Suprapubic skin (tissue), 4 donors: ENCODE data around the gene FEV. TPM values are rescaled to one million over a fixed set of nuclear protein-coding genes. Genes with fewer than 3 reads are reported as not detected.

Experiments used
- DNase-seq, 2 donors: peaks; one replicate each; pipeline ENCODE4 v3.0.0-alpha.2; 2019; ENCODE audit warnings: low spot score in 2 of 2
- H3K27ac ChIP-seq: fragments of 200-600 bp; sonication (generic); one replicate; pipeline ENCODE4 v1.5.1; 2019
- H3K27me3 ChIP-seq: fragments of 200-600 bp; sonication (generic); one replicate; pipeline ENCODE4 v1.5.1; 2019
- H3K36me3 ChIP-seq: fragments of 200-600 bp; sonication (generic); one replicate; pipeline ENCODE4 v1.5.1; 2019
- H3K4me1 ChIP-seq: fragments of 200-600 bp; sonication (generic); one replicate; pipeline ENCODE4 v1.5.1; 2019
- H3K4me3 ChIP-seq: fragments of 200-600 bp; sonication (generic); one replicate; pipeline ENCODE4 v1.5.1; 2019; ENCODE audit warnings: mild to moderate bottlenecking
- H3K9me3 ChIP-seq: fragments of 200-600 bp; sonication (generic); one replicate; pipeline ENCODE4 v1.5.1; 2019
- CTCF ChIP-seq, 2 donors: fragments of 200-600 bp in 1 of 2; fragments of 450-650 bp in 1 of 2; sonication (generic) in 1 of 2; IDR thresholded peaks; one replicate each; pipeline ENCODE4 v1.5.1; 2016 to 2019; ENCODE audit warnings: antibody characterized with exemption in 2 of 2, mild to moderate bottlenecking in 1 of 2, moderate library complexity in 1 of 2
- EP300 ChIP-seq: sonication (generic); formaldehyde crosslinking; IDR thresholded peaks from one replicate; pipeline ENCODE4 v1.6.1; 2017; ENCODE audit warnings: antibody characterized with exemption
- POLR2A ChIP-seq, 2 donors: fragments of 450-650 bp; IDR thresholded peaks; one replicate each; pipeline ENCODE4 v1.6.1; 2017; ENCODE audit warnings: antibody characterized with exemption in 2 of 2, mild to moderate bottlenecking in 2 of 2, moderate library complexity in 2 of 2
- POLR2AphosphoS5 ChIP-seq, 3 donors: sonication (generic); formaldehyde crosslinking; IDR thresholded peaks; one replicate each; pipeline ENCODE4 v1.6.1; 2017; ENCODE audit warnings: antibody characterized with exemption in 3 of 3
- WGBS: methylation state at CpG from one replicate; pipeline ENCODE4 v1.1.5; 2018; 5-methylcytosine and 5-hydroxymethylcytosine counted together
- total RNA-seq, 4 donors: library from RNA; depleted of rRNA; stranded (reverse); fragments of >200 nt; gene quantifications; one replicate each; pipeline ENCODE4 v1.1.0, GENCODE V29; 2016

Gene FEV
- total RNA-seq, 4 donors from 2014 or later: not detected

GRCh38 chr2:218992196-218992595, 7.2 kb upstream of the FEV start:
- DNase-seq: no peak
- WGBS: 18% methylated on average over 7 of the region's 7 CpGs
- peaks cover 99% of the 10 kb centered on the region for H3K27me3 ChIP-seq
- peaks cover 27% of the 10 kb centered on the region for H3K4me1 ChIP-seq
- H3K4me3 ChIP-seq: no peak overlapping the region
- TF ChIP-seq CTCF (IDR thresholded peaks at IDR 0.05): no peak
- TF ChIP-seq EP300: no peak
- no peak for TF ChIP-seq POLR2A (IDR thresholded peaks at IDR 0.05)
- no peak for TF ChIP-seq POLR2AphosphoS5 (IDR thresholded peaks at IDR 0.05)
- H3K36me3 ChIP-seq: no peaks in the 10 kb centered on the region
- no peaks in the 10 kb centered on the region for H3K9me3 ChIP-seq
- H3K27ac ChIP-seq: no peak overlapping the region

- TF ChIP-seq POLR2AphosphoS5 (IDR thresholded peaks at IDR 0.05) (no peak), POLR2A (IDR thresholded peaks at IDR 0.05) (no peak), EP300 (no peak), CTCF (IDR thresholded peaks at IDR 0.05) (no peak)
Observed at GRCh38 chr2:218991674-218992168, 6.7 kb upstream of the FEV start.

GRCh38 chr2:218990612-218991011, 5.6 kb upstream of the FEV start:
- Histone ChIP-seq H3K27me3 (peaks cover 100% of the 10 kb centered on the region), H3K27ac (no peak overlapping the region), H3K4me3 (no peak overlapping the region), H3K4me1 (peaks cover 18% of the 10 kb centered on the region), H3K36me3 (no peaks in the 10 kb centered on the region), H3K9me3 (no peaks in the 10 kb centered on the region)
- 16% methylated on average over 6 of the region's 6 CpGs for WGBS
- no peak for TF ChIP-seq POLR2AphosphoS5 (IDR thresholded peaks at IDR 0.05)
- TF ChIP-seq POLR2A (IDR thresholded peaks at IDR 0.05): no peak
- TF ChIP-seq EP300: no peak
- TF ChIP-seq CTCF (IDR thresholded peaks at IDR 0.05): no peak
- peak in 1 of 2 donors; percentile 26 for DNase-seq

More at GRCh38 chr2:218991674-218992168, 6.7 kb upstream of the FEV start:
- H3K4me1 ChIP-seq: peaks cover 27% of the 10 kb centered on the region
- H3K36me3 ChIP-seq: no peaks in the 10 kb centered on the region
- DNase-seq: no peak
- H3K9me3 ChIP-seq: no peaks in the 10 kb centered on the region
- WGBS: 7% methylated on average over 9 of the region's 13 CpGs
- peaks cover 100% of the 10 kb centered on the region for H3K27me3 ChIP-seq
- H3K4me3 ChIP-seq: no peak overlapping the region
- H3K27ac ChIP-seq: no peak overlapping the region

- peak in 1 of 2 donors; percentile 33 for DNase-seq
- peaks cover 100% of the 10 kb centered on the region for H3K27me3 ChIP-seq
- TF ChIP-seq CTCF (IDR thresholded peaks at IDR 0.05) (no peak), EP300 (no peak), POLR2A (IDR thresholded peaks at IDR 0.05) (no peak), POLR2AphosphoS5 (IDR thresholded peaks at IDR 0.05) (no peak)
- 13% methylated on average over 5 of the region's 9 CpGs for WGBS
- H3K36me3 ChIP-seq: no peaks in the 10 kb centered on the region
- H3K9me3 ChIP-seq: no peaks in the 10 kb centered on the region
- no peak overlapping the region for H3K4me3 ChIP-seq
- H3K4me1 ChIP-seq: peaks cover 23% of the 10 kb centered on the region
- H3K27ac ChIP-seq: no peak overlapping the region
Observed at GRCh38 chr2:218990052-218990451, 5.1 kb upstream of the FEV start.

GRCh38 chr2:218988650-218989049, 3.7 kb upstream of the FEV start:
- H3K27me3 ChIP-seq: peaks cover 100% of the 10 kb centered on the region
- no peak overlapping the region for H3K4me3 ChIP-seq
- 46% methylated on average over 2 of the region's 2 CpGs for WGBS
- H3K27ac ChIP-seq: no peak overlapping the region
- TF ChIP-seq EP300: no peak
- TF ChIP-seq POLR2AphosphoS5 (IDR thresholded peaks at IDR 0.05): no peak
- TF ChIP-seq POLR2A (IDR thresholded peaks at IDR 0.05): no peak
- TF ChIP-seq CTCF (IDR thresholded peaks at IDR 0.05): no peak
- no peaks in the 10 kb centered on the region for H3K9me3 ChIP-seq
- peak in 1 of 2 donors; percentile 31 for DNase-seq
- H3K4me1 ChIP-seq: peaks cover 30% of the 10 kb centered on the region
- H3K36me3 ChIP-seq: no peaks in the 10 kb centered on the region
